Sigmoid colon (tissue), 7 donors: Measurements from ENCODE around the gene OPCML. TPM values are rescaled to one million over a fixed set of nuclear protein-coding genes. Genes with fewer than 3 reads are reported as not detected.
"Not testable (repeated sequence)": the region's sequence is repeated elsewhere in the genome, so short reads cannot be mapped to it uniquely, and the experiment has no call there.

Experiments
- DNase-seq: peaks from one replicate; pipeline ENCODE4 v3.0.0-alpha.2; 2019
- H3K27ac ChIP-seq, 4 donors: fragments of 200-600 bp; sonication (generic); one replicate each; pipeline ENCODE4 v1.5.1; 2016 to 2019; ENCODE audit warnings: mild to moderate bottlenecking in 1 of 4
- H3K27me3 ChIP-seq, 3 donors: fragments of 200-600 bp; sonication (generic); one replicate each; pipeline ENCODE4 v1.5.1; 2019; ENCODE audit warnings: mild to moderate bottlenecking in 1 of 3
- H3K36me3 ChIP-seq, 4 donors: fragments of 200-600 bp; sonication (generic); one replicate each; pipeline ENCODE4 v1.5.1; 2016 to 2019
- H3K4me1 ChIP-seq, 4 donors: fragments of 200-600 bp; sonication (generic); one replicate each; pipeline ENCODE4 v1.5.1; 2017 to 2019
- H3K4me3 ChIP-seq, 4 donors: fragments of 200-600 bp; sonication (generic); one replicate each; pipeline ENCODE4 v1.5.1; 2017 to 2019; ENCODE audit warnings: mild to moderate bottlenecking in 2 of 4, moderate library complexity in 1 of 4
- H3K9me3 ChIP-seq, 4 donors: fragments of 200-600 bp in 3 of 4; sonication (generic) in 3 of 4; one replicate each; pipeline versions ENCODE4 v1.5.1 to v1.6.1; 2013 to 2019
- CTCF ChIP-seq, 4 experiments: fragments of 450-650 bp in 3 of 4; fragments of 200-600 bp in 1 of 4; IDR thresholded peaks; one replicate each; pipeline ENCODE4 v1.5.1; 2016 to 2019; ENCODE audit warnings: antibody characterized with exemption in 4 of 4, mild to moderate bottlenecking in 3 of 4, moderate library complexity in 2 of 4
- EP300 ChIP-seq, 4 donors: sonication (generic); formaldehyde crosslinking; IDR thresholded peaks; one replicate each; pipeline ENCODE4 v1.6.1; 2017; ENCODE audit warnings: antibody characterized with exemption in 4 of 4
- POLR2A ChIP-seq, 2 donors: fragments of 450-650 bp; IDR thresholded peaks; one replicate each; pipeline ENCODE4 v1.6.1; 2016; ENCODE audit warnings: antibody characterized with exemption in 2 of 2, mild to moderate bottlenecking in 2 of 2, moderate library complexity in 2 of 2
- POLR2AphosphoS5 ChIP-seq, 4 donors: sonication (generic); formaldehyde crosslinking; IDR thresholded peaks; one replicate each; pipeline ENCODE4 v1.6.1; 2017; ENCODE audit warnings: antibody characterized with exemption in 4 of 4
- WGBS, 2 donors: extraction: QIAGEN DNeasy Blood & Tissue Kit; methylation state at CpG; one replicate each; pipeline ENCODE4 v1.1.7; 2013; 5-methylcytosine and 5-hydroxymethylcytosine counted together
- intact Hi-C: fragments of 100-400 bp; cut with DNase I; formaldehyde crosslinking; loops from one replicate; pipeline ENCODE4 v1.15.1; 2023
- polyA plus RNA-seq, 3 donors: library from polyadenylated mRNA; stranded (reverse); fragments of 200-250 nt; gene quantifications; one replicate each; pipeline ENCODE4 v1.2.3, GENCODE V29; 2013
- total RNA-seq, 4 donors: library from RNA; depleted of rRNA; stranded (reverse); fragments of >200 nt; gene quantifications; one replicate each; pipeline ENCODE4 v1.1.0, GENCODE V29; 2016
- donor health status: healthy with polysubstance abuse.
- donor health status: Bipolar disorder and iron deficiency.
- donor health status: healthy.

The OPCML gene
- total and polyA plus RNA-seq, 7 donors, result under 0.01 to 0.14 (median 0.03) TPM; not detected in 4

DNA sequence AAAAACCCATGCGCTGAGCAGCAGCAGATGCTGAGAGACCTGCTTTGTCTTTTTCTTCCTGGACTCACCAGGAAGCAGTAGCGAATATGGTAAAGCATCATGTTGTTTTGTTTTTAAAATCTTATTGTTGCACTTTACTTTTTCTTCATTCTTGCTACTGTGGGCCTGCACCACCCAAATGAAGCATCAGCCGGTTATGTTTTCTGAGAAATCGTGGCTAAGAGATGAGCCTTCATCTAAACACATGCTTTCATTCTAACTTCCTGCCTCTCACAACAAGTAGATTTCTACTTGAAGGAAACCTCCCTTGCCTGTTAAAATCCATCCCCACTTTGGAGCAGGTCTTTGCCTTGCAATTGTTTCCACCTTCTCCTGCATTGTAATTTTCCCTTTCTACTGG lies 1136.0 kb downstream of the OPCML start:
- no peak for TF ChIP-seq POLR2A (IDR thresholded peaks at IDR 0.05)
- WGBS, 2 donors, result 86% methylated on average over 4 of the region's 4 CpGs

GRCh38 chr11:132395434-132395833 lies 1136.9 kb downstream of the OPCML start:
- Histone ChIP-seq H3K9me3 (no peaks in the 10 kb centered on the region), H3K4me3 (no peak overlapping the region), H3K27ac (no peak overlapping the region), H3K4me1 (no peaks in the 10 kb centered on the region), H3K27me3 (no peaks in the 10 kb centered on the region), H3K36me3 (no peaks in the 10 kb centered on the region)
- no peak for TF ChIP-seq CTCF (IDR thresholded peaks at IDR 0.05)
- TF ChIP-seq POLR2A (IDR thresholded peaks at IDR 0.05), result no peak
- TF ChIP-seq EP300 (IDR thresholded peaks at IDR 0.05), result no peak
- no peak for TF ChIP-seq POLR2AphosphoS5 (IDR thresholded peaks at IDR 0.05)
- DNase-seq, result no peak
- intact Hi-C loops, result no loop called here

More for the DNA sequence above, 1136.0 kb downstream of the OPCML start:
- no peaks in the 10 kb centered on the region for H3K9me3 ChIP-seq
- no peak for DNase-seq
- no peaks in the 10 kb centered on the region for H3K36me3 ChIP-seq
- no peak overlapping the region for H3K4me3 ChIP-seq
- H3K27me3 ChIP-seq, result no peaks in the 10 kb centered on the region
- H3K4me1 ChIP-seq, result no peaks in the 10 kb centered on the region
- intact Hi-C loops, result no loop called here
- H3K27ac ChIP-seq, result no peak overlapping the region

DNA sequence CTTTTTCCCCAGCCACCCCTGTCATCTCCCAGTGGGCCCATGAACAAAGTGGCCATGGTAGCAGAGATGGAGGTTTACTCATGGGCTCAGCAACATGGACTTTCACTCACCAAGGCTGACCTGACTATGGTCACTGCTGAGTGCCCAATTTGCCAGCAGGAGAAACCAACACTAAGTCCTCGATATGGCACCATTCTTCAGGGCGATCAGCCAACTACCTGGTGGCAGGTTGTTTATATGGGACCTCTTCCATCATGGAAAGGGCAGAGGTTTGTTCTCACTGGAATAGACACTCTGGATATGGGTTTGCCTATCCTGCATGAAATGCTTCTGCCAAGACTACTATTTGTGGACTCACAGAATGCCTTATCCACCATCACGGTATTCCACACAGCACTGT lies 1152.8 kb downstream of the OPCML start:
- 94 to 96% methylated on average over 3 of the region's 3 CpGs for WGBS, 2 donors
- no peak overlapping the region for H3K4me3 ChIP-seq
- no peak overlapping the region for H3K27ac ChIP-seq
- H3K9me3 ChIP-seq, result peaks cover 0 to 8% (median 2%) of the 10 kb centered on the region in 4 donors
- H3K27me3 ChIP-seq, result no peaks in the 10 kb centered on the region
- intact Hi-C loops, result no loop called here
- no peaks in the 10 kb centered on the region for H3K4me1 ChIP-seq
- DNase-seq, result no peak
- TF ChIP-seq EP300 (IDR thresholded peaks at IDR 0.05), result no peak
- TF ChIP-seq CTCF (IDR thresholded peaks at IDR 0.05), result no peak
- no peak for TF ChIP-seq POLR2AphosphoS5 (IDR thresholded peaks at IDR 0.05)
- no peak for TF ChIP-seq POLR2A (IDR thresholded peaks at IDR 0.05)
- H3K36me3 ChIP-seq, result no peaks in the 10 kb centered on the region

GRCh38 chr11:132373405-132374143 lies 1158.7 kb downstream of the OPCML start:
- DNase-seq, result no peak
- Histone ChIP-seq H3K9me3 (no peaks in the 10 kb centered on the region), H3K4me1 (no peaks in the 10 kb centered on the region), H3K36me3 (no peaks in the 10 kb centered on the region), H3K27me3 (no peaks in the 10 kb centered on the region), H3K27ac (no peak overlapping the region), H3K4me3 (no peak overlapping the region)
- whole genome bisulfite sequencing, 2 donors, result 92% methylated on average over 4 of the region's 4 CpGs
- TF ChIP-seq POLR2A (IDR thresholded peaks at IDR 0.05) (no peak), EP300 (IDR thresholded peaks at IDR 0.05) (no peak), POLR2AphosphoS5 (IDR thresholded peaks at IDR 0.05) (no peak), CTCF (IDR thresholded peaks at IDR 0.05) (no peak)
- intact Hi-C loops, result no loop called here

GRCh38 chr11:132370114-132370513 lies 1162.2 kb downstream of the OPCML start:
- H3K27ac ChIP-seq, H3K4me3 ChIP-seq, H3K4me1 ChIP-seq, H3K9me3 ChIP-seq, H3K27me3 ChIP-seq, H3K36me3 ChIP-seq, DNase-seq, intact Hi-C loops: not testable (repeated sequence)

GRCh38 chr11:132367293-132367692 lies 1165.0 kb downstream of the OPCML start:
- 93 to 94% methylated on average over 3 of the region's 3 CpGs for WGBS, 2 donors
- Histone ChIP-seq H3K4me3 (no peak overlapping the region), H3K4me1 (no peaks in the 10 kb centered on the region), H3K27ac (no peak overlapping the region), H3K36me3 (no peaks in the 10 kb centered on the region), H3K9me3 (no peaks in the 10 kb centered on the region), H3K27me3 (no peaks in the 10 kb centered on the region)
- intact Hi-C loops, result no loop called here
- TF ChIP-seq CTCF (IDR thresholded peaks at IDR 0.05), result no peak
- no peak for TF ChIP-seq POLR2A (IDR thresholded peaks at IDR 0.05)
- no peak for TF ChIP-seq EP300 (IDR thresholded peaks at IDR 0.05)
- TF ChIP-seq POLR2AphosphoS5 (IDR thresholded peaks at IDR 0.05), result no peak
- no peak for DNase-seq
